Common myeloid progenitor, CD34-positive (primary cell): ENCODE data around the gene SLC6A6.

Source experiments
- CTCF ChIA-PET: fragments of 350-600 bp; sonication (Branson Sonifier 250); formaldehyde crosslinking; loops from one replicate; lab custom pipeline; 2021; ENCODE audit warnings: antibody characterized with exemption; lab: Charles Lee
- POLR2A ChIA-PET: fragments of 350-600 bp; sonication (Branson Sonifier 250); formaldehyde crosslinking; loops from one replicate; lab custom pipeline; 2021; ENCODE audit warnings: antibody characterized with exemption; lab: Charles Lee
- DNase-seq, 3 donors: peaks; one replicate each; pipeline versions ENCODE4 v3.0.0 to v3.0.0-alpha.2; 2013
- H3K27ac ChIP-seq, 2 experiments: 1 replicate in 1 of 2; 2 replicates in 1 of 2; pipeline ENCODE4 v1.7.0; 2013; ENCODE audit warnings: inconsistent platforms in 2 of 2, low read length in 2 of 2, mild to moderate bottlenecking in 2 of 2, low read depth in 1 of 2, moderate library complexity in 1 of 2; ENCODE audit not compliant: severe bottlenecking in 2 of 2, insufficient read depth in 1 of 2, poor library complexity in 1 of 2
- H3K27me3 ChIP-seq, 5 experiments: replicated peaks in 2 of 5; 1 replicate in 3 of 5; 2 replicates in 2 of 5; pipeline versions ENCODE4 v1.6.1 to v1.7.0; 2013; ENCODE audit warnings: low read length in 4 of 5, mild to moderate bottlenecking in 2 of 5, moderate library complexity in 2 of 5, inconsistent platforms in 1 of 5; ENCODE audit not compliant: insufficient read depth in 5 of 5, control insufficient read depth in 4 of 5
- H3K36me3 ChIP-seq, 4 experiments: 1 replicate in 2 of 4; 2 replicates in 2 of 4; pipeline versions ENCODE4 v1.6.1 to v1.7.0; 2013; ENCODE audit warnings: low read length in 3 of 4, control low read depth in 1 of 4, mild to moderate bottlenecking in 1 of 4; ENCODE audit not compliant: control insufficient read depth in 4 of 4, insufficient read depth in 4 of 4
- H3K4me1 ChIP-seq, 4 experiments: 1 replicate in 3 of 4; 2 replicates in 1 of 4; pipeline versions ENCODE4 v1.6.1 to v1.7.1; 2013; ENCODE audit warnings: low read length in 3 of 4, mild to moderate bottlenecking in 3 of 4, control low read depth in 1 of 4, inconsistent platforms in 1 of 4, moderate library complexity in 1 of 4; ENCODE audit not compliant: control insufficient read depth in 4 of 4, insufficient read depth in 4 of 4; ENCODE audit errors: control extremely low read depth in 1 of 4
- H3K4me3 ChIP-seq, 7 experiments: 1 replicate in 4 of 7; 2 replicates in 3 of 7; pipeline versions ENCODE4 v1.5.1 to v1.7.0; 2013; ENCODE audit warnings: mild to moderate bottlenecking in 7 of 7, low read length in 6 of 7, moderate library complexity in 6 of 7, inconsistent platforms in 2 of 7, low read depth in 2 of 7, control low read depth in 1 of 7; ENCODE audit not compliant: insufficient read depth in 4 of 7, control insufficient read depth in 1 of 7; ENCODE audit errors: extremely low read depth in 1 of 7
- H3K9me3 ChIP-seq, 5 experiments: 1 replicate in 4 of 5; 2 replicates in 1 of 5; pipeline versions ENCODE4 v1.6.1 to v1.7.1; 2013; ENCODE audit warnings: low read length in 4 of 5, mild to moderate bottlenecking in 2 of 5, inconsistent platforms in 1 of 5, low read depth in 1 of 5, moderate library complexity in 1 of 5; ENCODE audit not compliant: control insufficient read depth in 4 of 5, insufficient read depth in 2 of 5; ENCODE audit errors: control extremely low read depth in 1 of 5
- WGBS: methylation state at CpG from one replicate; pipeline ENCODE4 v1.1.5; 2013; ENCODE audit not compliant: insufficient coverage; 5-methylcytosine and 5-hydroxymethylcytosine counted together

The SLC6A6 gene

GRCh38 chr3:14404186-14404585, 1.8 kb downstream of the SLC6A6 start:
- 50% methylated on average over 2 of the region's 3 CpGs for WGBS
- H3K4me3 ChIP-seq: peak overlapping the region; percentile 67 to 100 (median 89)
- H3K27ac ChIP-seq: peak overlapping the region in 1 of 2 experiments; percentile 80
- peak in 1 of 3 donors; percentile 41 for DNase-seq
- H3K4me1 ChIP-seq: peaks cover 0 to 51% (median 40%) of the 10 kb centered on the region in 4 experiments
- no peaks in the 10 kb centered on the region for H3K27me3 ChIP-seq
- H3K9me3 ChIP-seq: no peaks in the 10 kb centered on the region
- peaks cover 0 to 26% (median 3%) of the 10 kb centered on the region in 4 experiments for H3K36me3 ChIP-seq
- ChIA-PET CTCF (interaction anchor here (1.0 to 9.3 kb wide), 6 partner anchors 10 to 57 kb away, joined by 3 to 100 read pairs (median 4); no protein-coding TSS in a partner anchor), POLR2A (interaction anchor here (1.1 kb wide), 1 partner anchor 22 kb away, joined by 3 read pairs; no protein-coding TSS in a partner anchor)

DNA sequence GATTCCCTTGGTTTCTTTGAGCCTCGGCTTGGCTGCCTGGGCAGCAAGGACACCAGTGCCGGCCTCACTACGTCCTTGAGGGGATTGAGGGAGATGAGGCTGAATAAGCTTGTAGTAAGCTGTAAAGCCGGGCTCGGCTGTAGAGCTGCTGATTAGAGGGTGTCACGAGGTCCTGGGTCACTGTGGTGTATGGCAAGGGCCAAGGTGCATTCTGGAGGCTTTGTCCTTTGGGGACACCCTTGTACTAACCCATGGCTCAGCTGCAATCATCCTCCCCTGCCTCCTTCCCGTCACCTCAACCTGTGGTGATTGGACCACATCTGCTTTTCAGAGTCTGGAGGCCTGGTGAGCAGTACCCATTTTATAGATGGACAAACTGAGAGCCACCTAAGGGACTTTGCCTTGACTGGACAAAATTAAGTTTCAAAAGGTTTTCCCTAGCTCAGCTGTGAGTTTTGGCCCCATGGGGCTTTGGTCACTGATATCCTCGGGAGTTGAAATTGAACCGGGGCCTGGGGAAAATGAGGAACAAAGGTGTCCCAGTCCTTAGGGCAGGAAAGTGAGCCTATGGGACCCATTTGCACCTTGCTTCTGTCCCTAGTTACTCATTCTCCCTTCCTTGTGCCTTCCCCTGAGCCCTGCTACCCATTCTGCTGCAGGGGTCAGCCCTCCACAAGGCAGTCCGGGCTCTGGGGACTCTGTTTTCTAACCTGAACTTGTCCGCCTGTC, 2.4 kb downstream of the SLC6A6 start:
- Histone ChIP-seq H3K4me1 (peaks cover 0 to 57% (median 46%) of the 10 kb centered on the region in 4 experiments), H3K9me3 (no peaks in the 10 kb centered on the region), H3K27ac (peak overlapping the region in 1 of 2 experiments; percentile 80), H3K4me3 (peak overlapping the region in 4 of 7 experiments; percentile 23 to 100 (median 94)), H3K36me3 (peaks cover 0 to 30% (median 3%) of the 10 kb centered on the region in 4 experiments), H3K27me3 (no peaks in the 10 kb centered on the region)
- POLR2A ChIA-PET: no interaction called here
- no peak for DNase-seq
- CTCF ChIA-PET: interaction anchor here (0.5 to 9.3 kb wide), 9 partner anchors 12 to 145 kb away, joined by 3 to 100 read pairs (median 3); no protein-coding TSS in a partner anchor
- 98% methylated on average over 8 of the region's 11 CpGs for WGBS

DNA sequence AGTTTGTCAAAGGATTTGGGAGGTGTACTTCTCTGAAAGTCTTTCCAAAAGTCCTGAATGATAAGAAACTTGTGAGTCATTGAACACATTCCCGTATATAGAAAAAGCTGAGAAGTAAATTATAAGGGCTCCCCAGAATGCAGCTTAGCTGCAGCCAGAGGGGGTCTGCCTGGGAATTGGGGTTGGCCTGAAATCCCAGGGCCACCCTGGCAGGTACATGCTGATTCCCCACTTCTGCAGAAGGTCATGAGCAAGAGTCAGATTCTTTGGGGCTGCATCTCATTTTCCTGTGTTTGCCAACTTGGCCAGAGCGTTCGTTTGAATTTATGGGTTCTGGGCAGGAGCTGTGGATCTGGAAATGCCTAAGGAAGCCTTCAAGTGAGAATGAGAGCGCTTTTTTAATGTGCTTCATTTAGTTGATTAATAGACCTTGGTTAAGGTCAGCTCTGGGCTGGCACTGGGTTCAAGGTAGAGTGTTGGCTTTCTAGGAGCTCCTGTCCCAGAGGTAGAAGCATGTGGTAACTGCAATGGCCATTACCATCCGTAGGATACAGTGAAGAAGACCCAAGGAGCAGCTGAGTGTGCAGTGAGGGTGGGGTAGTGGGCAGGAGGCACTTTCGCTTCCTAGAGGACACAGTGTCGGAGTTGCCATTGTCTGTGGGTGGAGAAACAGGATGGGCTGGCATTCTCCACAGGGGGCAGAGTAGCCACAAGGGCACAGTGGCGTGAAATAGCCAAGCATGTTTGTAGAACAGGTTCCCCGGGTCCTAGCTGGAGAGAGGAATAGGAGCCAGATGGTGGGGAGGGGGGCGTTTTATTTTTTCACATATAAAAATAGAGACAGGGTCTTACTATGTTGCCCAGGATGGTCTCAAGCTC, 3.2 kb downstream of the SLC6A6 start:
- peaks cover 0 to 30% (median 3%) of the 10 kb centered on the region in 4 experiments for H3K36me3 ChIP-seq
- peaks cover 0 to 60% (median 54%) of the 10 kb centered on the region in 4 experiments for H3K4me1 ChIP-seq
- H3K9me3 ChIP-seq: no peaks in the 10 kb centered on the region
- WGBS: 95% methylated on average over 7 of the region's 10 CpGs
- H3K4me3 ChIP-seq: peak overlapping the region in 1 of 7 experiments; percentile 100
- CTCF ChIA-PET: interaction anchor here (0.5 to 9.3 kb wide), 7 partner anchors 14 to 146 kb away, joined by 3 to 100 read pairs (median 3); no protein-coding TSS in a partner anchor
- POLR2A ChIA-PET: no interaction called here
- peak overlapping the region in 1 of 2 experiments; percentile 41 for H3K27ac ChIP-seq
- no peak for DNase-seq
- H3K27me3 ChIP-seq: no peaks in the 10 kb centered on the region

DNA sequence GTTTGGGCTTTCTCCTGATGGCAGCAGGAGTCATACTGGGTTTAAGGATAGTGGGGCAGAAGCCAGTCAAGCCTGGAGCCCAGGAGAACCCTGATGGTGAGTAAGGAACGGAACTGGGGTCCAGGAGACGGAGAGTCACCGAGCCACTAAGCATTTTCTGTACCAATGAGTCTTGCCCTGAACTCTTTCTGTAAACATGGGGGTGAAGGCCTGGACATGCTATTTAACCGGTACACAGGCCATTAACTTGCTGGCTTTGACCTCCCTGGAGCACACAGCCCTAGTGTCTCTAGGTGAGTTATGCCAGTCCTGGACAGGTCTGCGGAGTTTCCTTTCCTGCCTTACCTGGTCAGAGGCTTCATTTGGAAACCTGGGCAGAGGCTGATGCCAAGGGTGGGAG, 3.9 kb downstream of the SLC6A6 start:
- Histone ChIP-seq H3K27me3 (no peaks in the 10 kb centered on the region), H3K4me1 (peaks cover 3 to 62% (median 59%) of the 10 kb centered on the region in 4 experiments), H3K9me3 (no peaks in the 10 kb centered on the region), H3K4me3 (no peak overlapping the region), H3K27ac (peak overlapping the region in 1 of 2 experiments; percentile 41), H3K36me3 (peaks cover 0 to 35% (median 3%) of the 10 kb centered on the region in 4 experiments)
- POLR2A ChIA-PET: no interaction called here
- CTCF ChIA-PET: interaction anchor here (1.1 to 9.3 kb wide), 3 partner anchors 13 to 36 kb away, joined by 3 to 100 read pairs (median 3); no protein-coding TSS in a partner anchor
- no peak for DNase-seq
- 87% methylated on average over 5 of the region's 5 CpGs for WGBS

DNA sequence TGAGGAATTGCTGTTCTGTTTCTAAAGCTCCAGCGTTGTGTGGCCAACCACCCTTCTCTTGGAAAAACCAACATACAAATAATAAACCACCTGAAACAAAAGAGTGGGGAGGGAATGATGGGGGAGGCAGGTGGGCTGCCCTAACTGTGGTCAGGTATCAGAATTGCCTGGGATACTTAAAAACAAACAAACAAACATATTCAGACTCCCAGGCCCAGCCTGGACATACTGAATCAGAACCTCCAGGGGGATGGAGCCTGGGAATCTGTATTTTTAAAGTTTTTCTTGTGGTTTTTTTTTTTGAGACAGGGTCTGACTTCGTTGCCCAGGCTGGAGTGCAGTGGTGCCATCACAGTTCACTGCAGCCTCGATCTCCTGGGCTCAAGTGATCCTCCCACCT, 4.4 kb downstream of the SLC6A6 start:
- H3K4me3 ChIP-seq: no peak overlapping the region
- ChIA-PET CTCF (interaction anchor here (9.3 kb wide), 1 partner anchor 22 kb away, joined by 100 read pairs; no protein-coding TSS in a partner anchor), POLR2A (no interaction called here)

DNA sequence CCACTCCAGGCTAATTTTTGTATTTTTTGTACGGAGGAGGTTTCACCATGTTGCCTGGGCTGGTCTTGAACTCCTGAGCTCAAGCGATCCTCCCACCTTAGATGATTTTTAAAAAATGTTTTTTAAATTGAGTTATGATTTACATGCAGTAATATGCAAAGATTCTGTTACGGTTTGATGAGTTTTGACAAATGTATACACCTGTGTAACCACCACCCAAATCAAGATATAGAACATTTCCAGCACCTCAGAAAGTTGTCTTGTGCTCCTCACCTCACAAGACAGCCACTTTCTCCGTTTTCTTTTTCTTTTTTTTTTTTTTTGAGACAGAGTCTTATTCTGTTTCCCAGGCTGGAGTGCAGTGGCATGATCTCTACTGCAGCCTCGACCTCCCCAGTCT, 4.8 kb downstream of the SLC6A6 start:
- CTCF ChIA-PET: interaction anchor here (9.3 kb wide), 1 partner anchor 22 kb away, joined by 100 read pairs; no protein-coding TSS in a partner anchor
- Histone ChIP-seq H3K27me3 (no peaks in the 10 kb centered on the region), H3K4me1 (peaks cover 3 to 63% (median 58%) of the 10 kb centered on the region in 4 experiments), H3K4me3 (no peak overlapping the region), H3K9me3 (no peaks in the 10 kb centered on the region), H3K27ac (no peak overlapping the region), H3K36me3 (peaks cover 5 to 43% (median 7%) of the 10 kb centered on the region in 4 experiments)
- POLR2A ChIA-PET: no interaction called here
- DNase-seq: no peak
- WGBS: 100% methylated on average over 3 of the region's 5 CpGs

More for the DNA sequence above, 4.4 kb downstream of the SLC6A6 start:
- no CpG with 5 or more reads among the region's 3 CpGs for whole genome bisulfite sequencing
- peak overlapping the region in 1 of 2 experiments; percentile 41 for H3K27ac ChIP-seq
- H3K4me1 ChIP-seq: peaks cover 3 to 63% (median 60%) of the 10 kb centered on the region in 4 experiments
- no peaks in the 10 kb centered on the region for H3K9me3 ChIP-seq
- H3K36me3 ChIP-seq: peaks cover 2 to 40% (median 5%) of the 10 kb centered on the region in 4 experiments
- DNase-seq: no peak
- H3K27me3 ChIP-seq: no peaks in the 10 kb centered on the region
